ENCODE results near the gene B4GALT2.

DNA sequence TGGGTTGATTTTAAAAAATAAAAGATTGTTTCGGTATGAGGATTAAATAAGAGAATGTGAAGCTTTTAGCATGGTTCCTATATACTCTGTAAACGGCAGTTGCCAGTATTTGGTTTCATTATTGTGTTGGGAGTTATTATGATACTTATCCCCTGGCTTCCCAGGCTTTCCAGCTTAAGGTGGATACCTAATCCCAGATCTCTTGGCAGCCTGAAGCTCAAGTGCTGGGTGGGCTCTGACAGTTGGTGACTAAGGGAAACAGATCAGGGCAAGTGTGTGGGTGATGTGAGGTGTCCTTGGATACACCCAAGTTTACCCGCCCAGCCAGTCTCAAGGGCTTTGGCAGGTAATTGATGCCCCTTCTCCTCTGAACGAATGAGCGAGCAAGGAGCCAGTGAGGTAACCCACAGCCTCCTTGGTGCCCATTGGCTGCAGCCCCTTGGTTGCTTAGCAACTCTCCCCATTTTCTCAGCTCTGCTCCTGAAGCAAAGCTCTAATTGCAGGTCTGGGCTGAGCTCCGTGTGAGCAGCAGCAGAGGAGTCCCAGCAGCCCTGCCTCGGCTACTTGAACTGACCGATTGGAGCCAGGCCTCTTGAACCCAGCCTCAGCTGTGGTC lies 26.2 kb upstream of the B4GALT2 start:
- TF ChIP-seq CTCF (IDR thresholded peaks at IDR 0.05): no peak
- TF ChIP-seq EZH2 (IDR thresholded peaks at IDR 0.05; ENCODE audit: borderline replicate concordance, insufficient read depth, low read depth, low read length, poor library complexity, severe bottlenecking): no peak
